GM23338 (cell line): Measurements from ENCODE around the gene TULP4.

Experiments used
- EZH2 ChIP-seq: fragments of 200-600 bp; sonication (generic); IDR thresholded peaks from one replicate; pipeline ENCODE4 v1.8.0; 2017; ENCODE audit warnings: antibody characterized with exemption, mild to moderate bottlenecking, low read depth; ENCODE audit not compliant: unreplicated experiment
- EZH2phosphoT487 ChIP-seq: fragments of 200-600 bp; sonication (generic); IDR thresholded peaks from one replicate; pipeline ENCODE4 v1.8.1; 2018; ENCODE audit warnings: antibody characterized with exemption; ENCODE audit not compliant: unreplicated experiment
- POLR2AphosphoS5 ChIP-seq: IDR thresholded peaks from 2 replicates; pipeline ENCODE4 v1.6.1; 2016; ENCODE audit warnings: antibody characterized with exemption, low read depth
- REST ChIP-seq: IDR thresholded peaks from one replicate; pipeline ENCODE4 v1.6.1; 2018; ENCODE audit warnings: antibody characterized with exemption; ENCODE audit not compliant: unreplicated experiment
- ZNF114 ChIP-seq: fragments of 250-450 bp; sonication (Bioruptor Pico); IDR thresholded peaks from 2 replicates; pipeline ENCODE4 v1.5.0; 2020; ENCODE audit warnings: mild to moderate bottlenecking, moderate library complexity
- TF ChIP-seq, protein P1 (sequence below), 2 experiments: fragments of 200-600 bp in 1 of 2; sonication (generic) in 1 of 2; conservative IDR thresholded peaks; 2 replicates each; pipeline versions ENCODE4 v1.5.1 to v1.6.1; 2016 to 2017; ENCODE audit warnings: antibody characterized with exemption in 2 of 2, low read depth in 2 of 2, mild to moderate bottlenecking in 2 of 2, moderate library complexity in 1 of 2
- TF ChIP-seq, protein P2 (sequence below): IDR thresholded peaks from 2 replicates; pipeline ENCODE4 v1.6.1; 2016; ENCODE audit warnings: antibody characterized with exemption

- no peak for TF ChIP-seq EZH2
- no peak for TF ChIP-seq REST
- TF ChIP-seq, protein P1, sequence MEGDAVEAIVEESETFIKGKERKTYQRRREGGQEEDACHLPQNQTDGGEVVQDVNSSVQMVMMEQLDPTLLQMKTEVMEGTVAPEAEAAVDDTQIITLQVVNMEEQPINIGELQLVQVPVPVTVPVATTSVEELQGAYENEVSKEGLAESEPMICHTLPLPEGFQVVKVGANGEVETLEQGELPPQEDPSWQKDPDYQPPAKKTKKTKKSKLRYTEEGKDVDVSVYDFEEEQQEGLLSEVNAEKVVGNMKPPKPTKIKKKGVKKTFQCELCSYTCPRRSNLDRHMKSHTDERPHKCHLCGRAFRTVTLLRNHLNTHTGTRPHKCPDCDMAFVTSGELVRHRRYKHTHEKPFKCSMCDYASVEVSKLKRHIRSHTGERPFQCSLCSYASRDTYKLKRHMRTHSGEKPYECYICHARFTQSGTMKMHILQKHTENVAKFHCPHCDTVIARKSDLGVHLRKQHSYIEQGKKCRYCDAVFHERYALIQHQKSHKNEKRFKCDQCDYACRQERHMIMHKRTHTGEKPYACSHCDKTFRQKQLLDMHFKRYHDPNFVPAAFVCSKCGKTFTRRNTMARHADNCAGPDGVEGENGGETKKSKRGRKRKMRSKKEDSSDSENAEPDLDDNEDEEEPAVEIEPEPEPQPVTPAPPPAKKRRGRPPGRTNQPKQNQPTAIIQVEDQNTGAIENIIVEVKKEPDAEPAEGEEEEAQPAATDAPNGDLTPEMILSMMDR (conservative IDR thresholded peaks at IDR 0.05; ENCODE audit: low read depth in 2 of 2), result no peak
- TF ChIP-seq, protein P2, sequence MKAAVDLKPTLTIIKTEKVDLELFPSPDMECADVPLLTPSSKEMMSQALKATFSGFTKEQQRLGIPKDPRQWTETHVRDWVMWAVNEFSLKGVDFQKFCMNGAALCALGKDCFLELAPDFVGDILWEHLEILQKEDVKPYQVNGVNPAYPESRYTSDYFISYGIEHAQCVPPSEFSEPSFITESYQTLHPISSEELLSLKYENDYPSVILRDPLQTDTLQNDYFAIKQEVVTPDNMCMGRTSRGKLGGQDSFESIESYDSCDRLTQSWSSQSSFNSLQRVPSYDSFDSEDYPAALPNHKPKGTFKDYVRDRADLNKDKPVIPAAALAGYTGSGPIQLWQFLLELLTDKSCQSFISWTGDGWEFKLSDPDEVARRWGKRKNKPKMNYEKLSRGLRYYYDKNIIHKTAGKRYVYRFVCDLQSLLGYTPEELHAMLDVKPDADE, result no peak
- TF ChIP-seq POLR2AphosphoS5, result no peak
- TF ChIP-seq EZH2phosphoT487, result no peak
- TF ChIP-seq ZNF114, result no peak
Observed at GRCh38 chr6:158481690-158482473, 169.6 kb downstream of the TULP4 start.
